ENCODE measurements around the gene USP10. TPM values are rescaled to one million over a fixed set of nuclear protein-coding genes. Genes with fewer than 3 reads are reported as not detected.
A peak's percentile ranks its signal among the peaks of the same experiment; 100 is the strongest.

USP10 gene
- polyA plus RNA-seq, 2 of the 4 experiments (the other 2 are of a cell fraction): 61.5 to 93.5 TPM

DNA sequence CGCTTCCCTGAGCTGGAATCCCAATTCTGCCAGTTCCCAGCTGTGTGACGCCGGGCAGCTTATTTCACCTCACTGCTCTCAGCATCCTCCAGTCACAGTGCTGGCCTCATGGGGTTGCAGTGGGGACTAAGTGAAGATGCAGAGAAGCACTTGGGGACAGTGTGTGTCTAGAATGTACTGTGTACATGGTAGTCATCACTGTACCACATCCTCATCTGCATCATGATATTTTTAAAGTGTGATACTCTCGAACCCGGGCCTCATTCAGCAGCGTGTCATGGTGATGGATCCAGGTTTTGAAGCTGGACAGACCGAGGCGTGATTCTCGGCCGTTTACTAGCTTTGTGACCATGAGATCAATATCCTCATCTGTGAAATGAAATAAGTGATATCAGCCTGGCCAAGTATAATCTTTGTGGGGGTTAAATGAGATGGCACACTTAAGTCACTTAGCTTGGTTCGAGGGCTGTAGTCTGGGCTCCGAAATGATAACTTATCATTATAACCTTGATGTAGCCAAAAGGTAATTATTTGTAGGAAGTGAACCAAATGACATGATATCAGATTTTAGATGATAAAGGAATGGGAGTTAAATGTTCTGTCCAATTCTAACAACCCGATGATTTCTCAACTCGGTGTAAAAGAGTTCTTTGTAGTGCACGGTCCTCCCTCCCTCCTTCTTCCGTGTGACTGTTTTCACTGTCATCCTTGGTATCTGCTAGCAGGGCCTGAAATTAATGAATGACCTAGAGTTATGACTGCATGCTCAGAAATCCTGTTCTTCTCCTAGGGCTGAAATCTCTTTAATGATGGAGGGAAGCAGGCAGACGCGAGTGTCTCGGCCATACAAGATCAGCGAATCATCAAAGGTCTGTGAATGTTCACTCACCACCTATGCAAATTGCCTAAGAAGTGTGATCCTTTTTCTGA, 49.5 kb upstream of the USP10 start:
- ATAC-seq: peak in 1 of 2 experiments; percentile 29; a peak in 2 of 6 replicates
- FAIRE-seq: no peak
- H3K4me2 ChIP-seq: peak overlapping the region; percentile 99
- peak; percentile 38 to 60 for DNase-seq (ENCODE audit: low read depth in 1 of 2, low spot score in 1 of 2)
- H3K4me1 ChIP-seq: peaks cover 23% of the 10 kb centered on the region; the same call in 2 of the 3 replicates
- no peak for TF ChIP-seq ESRRA (IDR thresholded peaks at IDR 0.05; ENCODE audit: borderline replicate concordance, low read length)
- no peaks in the 10 kb centered on the region for H3K9me3 ChIP-seq
- ChIA-PET CTCF (interaction anchor here (1.0 to 2.4 kb wide), 5 partner anchors 13 to 76 kb away, joined by 3 to 8 read pairs (median 6); no protein-coding TSS in a partner anchor), POLR2A (no interaction called here)
- no peak overlapping the region for H3K4me3 ChIP-seq
- no peak overlapping the region for H3K27ac ChIP-seq
- 68% methylated on average over 20 of the region's 20 CpGs for WGBS (ENCODE audit: missing lambda C conversion rate)

DNA sequence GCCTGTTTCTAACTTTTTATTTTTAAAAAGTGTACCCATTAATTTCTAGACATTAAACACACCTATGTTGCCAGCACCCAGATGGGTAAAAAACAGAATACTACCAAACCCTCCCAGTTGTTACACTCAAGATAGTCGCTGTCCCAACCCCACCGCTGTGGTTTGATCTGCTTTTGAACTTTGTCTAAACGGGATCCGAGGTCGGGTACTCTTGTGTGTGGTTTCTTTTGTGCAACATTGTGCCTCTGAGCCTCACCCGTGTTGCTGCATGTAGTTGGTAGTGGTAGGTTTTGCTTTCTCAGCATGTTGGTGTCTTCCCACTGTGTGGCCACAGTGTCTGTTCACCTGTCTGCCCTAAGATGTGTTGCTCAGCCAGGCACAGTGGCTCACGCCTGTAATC, 47.2 kb upstream of the USP10 start:
- CTCF ChIA-PET: interaction anchor here (1.6 to 5.4 kb wide), 4 partner anchors 17 to 74 kb away, joined by 6 to 26 read pairs (median 6); no protein-coding TSS in a partner anchor
- POLR2A ChIA-PET: interaction anchor here (0.6 kb wide), 1 partner anchor 110 kb away, joined by 3 read pairs; no protein-coding TSS in a partner anchor
- 87% methylated on average over 7 of the region's 7 CpGs for whole genome bisulfite sequencing (ENCODE audit: missing lambda C conversion rate)
- TF ChIP-seq EHMT2 (IDR thresholded peaks at IDR 0.05; ENCODE audit: low read depth): no peak
- no peak for TF ChIP-seq CBX2 (IDR thresholded peaks at IDR 0.05; ENCODE audit: borderline replicate concordance, low read depth)
- no peak for TF ChIP-seq TFCP2L1 (CRISPR knock-in tag; IDR thresholded peaks at IDR 0.05)
- no peak for TF ChIP-seq HEYL (CRISPR knock-in tag; IDR thresholded peaks at IDR 0.05)
- TF ChIP-seq, protein P1, sequence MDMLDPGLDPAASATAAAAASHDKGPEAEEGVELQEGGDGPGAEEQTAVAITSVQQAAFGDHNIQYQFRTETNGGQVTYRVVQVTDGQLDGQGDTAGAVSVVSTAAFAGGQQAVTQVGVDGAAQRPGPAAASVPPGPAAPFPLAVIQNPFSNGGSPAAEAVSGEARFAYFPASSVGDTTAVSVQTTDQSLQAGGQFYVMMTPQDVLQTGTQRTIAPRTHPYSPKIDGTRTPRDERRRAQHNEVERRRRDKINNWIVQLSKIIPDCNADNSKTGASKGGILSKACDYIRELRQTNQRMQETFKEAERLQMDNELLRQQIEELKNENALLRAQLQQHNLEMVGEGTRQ (IDR thresholded peaks at IDR 0.05): no peak
- TF ChIP-seq RFX5 (IDR thresholded peaks at IDR 0.05): no peak
- no peak for TF ChIP-seq PHF8 (IDR thresholded peaks at IDR 0.05; ENCODE audit: borderline replicate concordance, low read depth)
- TF ChIP-seq, protein P2, sequence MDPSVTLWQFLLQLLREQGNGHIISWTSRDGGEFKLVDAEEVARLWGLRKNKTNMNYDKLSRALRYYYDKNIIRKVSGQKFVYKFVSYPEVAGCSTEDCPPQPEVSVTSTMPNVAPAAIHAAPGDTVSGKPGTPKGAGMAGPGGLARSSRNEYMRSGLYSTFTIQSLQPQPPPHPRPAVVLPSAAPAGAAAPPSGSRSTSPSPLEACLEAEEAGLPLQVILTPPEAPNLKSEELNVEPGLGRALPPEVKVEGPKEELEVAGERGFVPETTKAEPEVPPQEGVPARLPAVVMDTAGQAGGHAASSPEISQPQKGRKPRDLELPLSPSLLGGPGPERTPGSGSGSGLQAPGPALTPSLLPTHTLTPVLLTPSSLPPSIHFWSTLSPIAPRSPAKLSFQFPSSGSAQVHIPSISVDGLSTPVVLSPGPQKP (IDR thresholded peaks at IDR 0.05; ENCODE audit: low read depth, low read length): no peak
- TF ChIP-seq, protein P3, sequence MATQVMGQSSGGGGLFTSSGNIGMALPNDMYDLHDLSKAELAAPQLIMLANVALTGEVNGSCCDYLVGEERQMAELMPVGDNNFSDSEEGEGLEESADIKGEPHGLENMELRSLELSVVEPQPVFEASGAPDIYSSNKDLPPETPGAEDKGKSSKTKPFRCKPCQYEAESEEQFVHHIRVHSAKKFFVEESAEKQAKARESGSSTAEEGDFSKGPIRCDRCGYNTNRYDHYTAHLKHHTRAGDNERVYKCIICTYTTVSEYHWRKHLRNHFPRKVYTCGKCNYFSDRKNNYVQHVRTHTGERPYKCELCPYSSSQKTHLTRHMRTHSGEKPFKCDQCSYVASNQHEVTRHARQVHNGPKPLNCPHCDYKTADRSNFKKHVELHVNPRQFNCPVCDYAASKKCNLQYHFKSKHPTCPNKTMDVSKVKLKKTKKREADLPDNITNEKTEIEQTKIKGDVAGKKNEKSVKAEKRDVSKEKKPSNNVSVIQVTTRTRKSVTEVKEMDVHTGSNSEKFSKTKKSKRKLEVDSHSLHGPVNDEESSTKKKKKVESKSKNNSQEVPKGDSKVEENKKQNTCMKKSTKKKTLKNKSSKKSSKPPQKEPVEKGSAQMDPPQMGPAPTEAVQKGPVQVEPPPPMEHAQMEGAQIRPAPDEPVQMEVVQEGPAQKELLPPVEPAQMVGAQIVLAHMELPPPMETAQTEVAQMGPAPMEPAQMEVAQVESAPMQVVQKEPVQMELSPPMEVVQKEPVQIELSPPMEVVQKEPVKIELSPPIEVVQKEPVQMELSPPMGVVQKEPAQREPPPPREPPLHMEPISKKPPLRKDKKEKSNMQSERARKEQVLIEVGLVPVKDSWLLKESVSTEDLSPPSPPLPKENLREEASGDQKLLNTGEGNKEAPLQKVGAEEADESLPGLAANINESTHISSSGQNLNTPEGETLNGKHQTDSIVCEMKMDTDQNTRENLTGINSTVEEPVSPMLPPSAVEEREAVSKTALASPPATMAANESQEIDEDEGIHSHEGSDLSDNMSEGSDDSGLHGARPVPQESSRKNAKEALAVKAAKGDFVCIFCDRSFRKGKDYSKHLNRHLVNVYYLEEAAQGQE (IDR thresholded peaks at IDR 0.05): no peak
- no peak for TF ChIP-seq FOSL2 (IDR thresholded peaks at IDR 0.05)
- no peak for TF ChIP-seq FOSL2 (CRISPR knock-in tag; IDR thresholded peaks at IDR 0.05)
- no peak for TF ChIP-seq ZFP36 (IDR thresholded peaks at IDR 0.05; ENCODE audit: borderline replicate concordance, partially characterized antibody)
- no peak for TF ChIP-seq RNF2 (IDR thresholded peaks at IDR 0.05; ENCODE audit: borderline replicate concordance, low read depth)
- no peak for TF ChIP-seq POLR2A (IDR thresholded peaks at IDR 0.05; ENCODE audit: low read length)
- no peak for TF ChIP-seq BHLHE40 (IDR thresholded peaks at IDR 0.05; ENCODE audit: low read depth, low read length)
- no peak for TF ChIP-seq EHF (CRISPR knock-in tag; IDR thresholded peaks at IDR 0.05)
- TF ChIP-seq FOXS1 (CRISPR knock-in tag; IDR thresholded peaks at IDR 0.05): no peak
- no peak for TF ChIP-seq CBX8 (IDR thresholded peaks at IDR 0.05)
- no peak for TF ChIP-seq KDM1A (IDR thresholded peaks at IDR 0.05; ENCODE audit: low read depth)
- H3K4me2 ChIP-seq: no peak overlapping the region
- DNase-seq (ENCODE audit: low read depth in 1 of 2, low spot score in 1 of 2) (no peak), FAIRE-seq (no peak), ATAC-seq (no peak)
- H3K4me3 ChIP-seq: no peak overlapping the region
- H3K9me3 ChIP-seq: no peaks in the 10 kb centered on the region
- H3K4me1 ChIP-seq: peaks cover 23% of the 10 kb centered on the region; the same call in 2 of the 3 replicates
- H3K27ac ChIP-seq: no peak overlapping the region

All from A549 (cell line).